Left lung (tissue), 10 donors: ENCODE results near the gene RERE. TPM values are rescaled to one million over a fixed set of nuclear protein-coding genes. Genes with fewer than 3 reads are reported as not detected.

Source experiments
- ATAC-seq: fragments of 200-7000 bp; cut with Tn5 transposase; one replicate; pipeline ENCODE4 v1.9.1; 2020; ENCODE audit warnings: moderate library complexity
- DNase-seq, 4 donors: peaks; one replicate each; pipeline ENCODE4 v3.0.0-alpha.2; 2013 to 2020
- H3K27ac ChIP-seq, 2 donors: fragments of 200-600 bp; sonication (generic) in 1 of 2; one replicate each; pipeline versions ENCODE4 v1.5.0 to v1.8.0; 2020 to 2021
- H3K27me3 ChIP-seq, 2 donors: fragments of 200-600 bp; sonication (generic) in 1 of 2; one replicate each; pipeline versions ENCODE4 v1.5.0 to v1.8.0; 2020 to 2021
- H3K36me3 ChIP-seq, 2 donors: fragments of 200-600 bp; sonication (generic) in 1 of 2; one replicate each; pipeline versions ENCODE4 v1.5.0 to v1.8.0; 2020 to 2021
- H3K4me1 ChIP-seq, 2 donors: fragments of 200-600 bp; one replicate each; pipeline ENCODE4 v1.8.0; 2021
- H3K4me3 ChIP-seq, 2 donors: fragments of 200-600 bp; sonication (generic) in 1 of 2; one replicate each; pipeline versions ENCODE4 v1.5.0 to v1.8.0; 2020 to 2021; ENCODE audit warnings: mild to moderate bottlenecking in 1 of 2
- H3K9me3 ChIP-seq, 2 donors: fragments of 200-600 bp; sonication (generic) in 1 of 2; one replicate each; pipeline versions ENCODE4 v1.5.0 to v1.8.0; 2020 to 2021
- intact Hi-C, 2 donors: fragments of 100-400 bp; cut with DNase I; formaldehyde crosslinking; loops; one replicate each; pipeline versions ENCODE4 v1.11.2 to v1.14.2; 2022
- polyA plus RNA-seq, 6 donors: library from polyadenylated mRNA; unstranded; fragments of 120-200 nt; gene quantifications; one replicate each; pipeline ENCODE4 v1.2.1, GENCODE V29; 2013; ENCODE audit not compliant: insufficient read length in 6 of 6
- total RNA-seq, 2 donors: library from RNA; stranded (reverse); fragmentation: NEBNext Ultra II Directional; extraction: Animal tissue kit (Norgen Biotek cat#: 25700); gene quantifications; one replicate each; pipeline ENCODE4 v1.2.1, GENCODE V29; 2021
- TF ChIP-seq, protein P1 (sequence below), 2 donors: fragments of 200-600 bp; sonication (generic) in 1 of 2; IDR thresholded peaks; one replicate each; pipeline versions ENCODE4 v1.5.0 to v1.8.0; 2021; ENCODE audit warnings: antibody characterized with exemption in 2 of 2
- donor health status: DM: no; HTN: yes; CAD: no.
- donor health status: DM: no; HTN: no; CAD: no.

RERE gene
- total and polyA plus RNA-seq, 8 donors: 73.3 to 135 (median 130) TPM

DNA sequence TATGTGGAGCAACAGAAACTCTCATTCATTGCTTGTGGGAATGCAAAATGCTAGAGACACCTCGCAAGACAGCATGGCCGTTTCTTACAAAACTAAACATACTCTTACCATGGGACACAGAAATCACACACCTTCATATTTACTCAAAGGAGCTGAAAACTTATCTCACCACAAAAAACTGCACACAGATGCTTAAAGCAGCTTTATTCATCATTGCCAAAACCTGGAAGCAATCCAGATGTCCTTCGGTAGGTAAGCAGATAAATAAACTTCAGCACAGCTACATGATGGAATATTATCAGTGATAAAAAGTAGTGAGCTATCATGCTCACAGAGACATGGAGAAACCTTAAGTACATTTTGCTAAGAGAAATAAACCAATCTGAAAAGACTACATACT, 124.3 kb downstream of the RERE start:
- TF ChIP-seq, protein P1, sequence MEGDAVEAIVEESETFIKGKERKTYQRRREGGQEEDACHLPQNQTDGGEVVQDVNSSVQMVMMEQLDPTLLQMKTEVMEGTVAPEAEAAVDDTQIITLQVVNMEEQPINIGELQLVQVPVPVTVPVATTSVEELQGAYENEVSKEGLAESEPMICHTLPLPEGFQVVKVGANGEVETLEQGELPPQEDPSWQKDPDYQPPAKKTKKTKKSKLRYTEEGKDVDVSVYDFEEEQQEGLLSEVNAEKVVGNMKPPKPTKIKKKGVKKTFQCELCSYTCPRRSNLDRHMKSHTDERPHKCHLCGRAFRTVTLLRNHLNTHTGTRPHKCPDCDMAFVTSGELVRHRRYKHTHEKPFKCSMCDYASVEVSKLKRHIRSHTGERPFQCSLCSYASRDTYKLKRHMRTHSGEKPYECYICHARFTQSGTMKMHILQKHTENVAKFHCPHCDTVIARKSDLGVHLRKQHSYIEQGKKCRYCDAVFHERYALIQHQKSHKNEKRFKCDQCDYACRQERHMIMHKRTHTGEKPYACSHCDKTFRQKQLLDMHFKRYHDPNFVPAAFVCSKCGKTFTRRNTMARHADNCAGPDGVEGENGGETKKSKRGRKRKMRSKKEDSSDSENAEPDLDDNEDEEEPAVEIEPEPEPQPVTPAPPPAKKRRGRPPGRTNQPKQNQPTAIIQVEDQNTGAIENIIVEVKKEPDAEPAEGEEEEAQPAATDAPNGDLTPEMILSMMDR (IDR thresholded peaks at IDR 0.05): no peak
- H3K4me3 ChIP-seq: no peak overlapping the region
- no peak overlapping the region for H3K27ac ChIP-seq
- no peaks in the 10 kb centered on the region for H3K4me1 ChIP-seq
- DNase-seq: no peak
- no peaks in the 10 kb centered on the region for H3K9me3 ChIP-seq
- intact Hi-C loops: no loop called here
- no peaks in the 10 kb centered on the region for H3K36me3 ChIP-seq
- ATAC-seq: no peak
- H3K27me3 ChIP-seq: no peaks in the 10 kb centered on the region

DNA sequence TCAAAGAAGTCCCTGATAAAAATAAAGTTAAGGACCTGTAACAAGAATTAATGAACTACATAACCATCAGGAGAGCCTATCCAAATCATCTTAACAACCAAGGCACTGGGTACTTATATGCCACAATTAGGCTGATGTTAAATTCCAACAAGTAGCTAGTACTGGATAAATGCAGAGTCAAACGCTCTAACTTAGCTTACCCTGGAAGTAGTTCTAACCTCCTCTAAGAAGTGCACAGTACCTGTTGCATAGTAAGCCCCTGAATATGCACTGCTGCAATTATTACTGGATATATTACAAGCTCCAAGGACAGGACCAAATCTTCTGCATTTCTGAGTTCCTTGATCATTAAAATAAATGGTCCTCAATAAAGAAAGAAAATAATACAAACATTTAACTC, 125.8 kb downstream of the RERE start:
- Histone ChIP-seq H3K4me1 (peaks cover 8 to 10% of the 10 kb centered on the region in 2 donors), H3K36me3 (no peaks in the 10 kb centered on the region), H3K27me3 (no peaks in the 10 kb centered on the region), H3K27ac (no peak overlapping the region), H3K9me3 (no peaks in the 10 kb centered on the region), H3K4me3 (no peak overlapping the region)
- ATAC-seq (no peak), DNase-seq (no peak)
- intact Hi-C loops: no loop called here
- TF ChIP-seq, protein P1 (IDR thresholded peaks at IDR 0.05): no peak

DNA sequence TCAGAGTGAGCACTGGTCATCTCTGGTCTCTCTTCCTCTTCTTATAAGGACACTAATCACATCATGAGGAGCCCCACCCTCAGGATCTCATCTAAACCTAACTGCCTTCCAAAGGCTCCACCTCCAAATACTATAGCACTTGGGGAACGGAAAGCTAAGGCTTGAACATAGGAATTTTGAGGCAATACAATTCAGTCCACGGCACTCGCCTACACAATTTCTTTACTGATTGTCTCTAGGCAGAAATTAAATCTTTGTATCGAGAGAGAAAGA, 127.3 kb downstream of the RERE start:
- H3K27me3 ChIP-seq: no peaks in the 10 kb centered on the region
- H3K27ac ChIP-seq: no peak overlapping the region
- ATAC-seq (no peak), DNase-seq (no peak)
- H3K9me3 ChIP-seq: no peaks in the 10 kb centered on the region
- intact Hi-C loops: no loop called here
- H3K4me1 ChIP-seq: peaks cover 8 to 12% of the 10 kb centered on the region in 2 donors
- H3K4me3 ChIP-seq: no peak overlapping the region
- H3K36me3 ChIP-seq: no peaks in the 10 kb centered on the region
- TF ChIP-seq, protein P1 (IDR thresholded peaks at IDR 0.05): no peak

DNA sequence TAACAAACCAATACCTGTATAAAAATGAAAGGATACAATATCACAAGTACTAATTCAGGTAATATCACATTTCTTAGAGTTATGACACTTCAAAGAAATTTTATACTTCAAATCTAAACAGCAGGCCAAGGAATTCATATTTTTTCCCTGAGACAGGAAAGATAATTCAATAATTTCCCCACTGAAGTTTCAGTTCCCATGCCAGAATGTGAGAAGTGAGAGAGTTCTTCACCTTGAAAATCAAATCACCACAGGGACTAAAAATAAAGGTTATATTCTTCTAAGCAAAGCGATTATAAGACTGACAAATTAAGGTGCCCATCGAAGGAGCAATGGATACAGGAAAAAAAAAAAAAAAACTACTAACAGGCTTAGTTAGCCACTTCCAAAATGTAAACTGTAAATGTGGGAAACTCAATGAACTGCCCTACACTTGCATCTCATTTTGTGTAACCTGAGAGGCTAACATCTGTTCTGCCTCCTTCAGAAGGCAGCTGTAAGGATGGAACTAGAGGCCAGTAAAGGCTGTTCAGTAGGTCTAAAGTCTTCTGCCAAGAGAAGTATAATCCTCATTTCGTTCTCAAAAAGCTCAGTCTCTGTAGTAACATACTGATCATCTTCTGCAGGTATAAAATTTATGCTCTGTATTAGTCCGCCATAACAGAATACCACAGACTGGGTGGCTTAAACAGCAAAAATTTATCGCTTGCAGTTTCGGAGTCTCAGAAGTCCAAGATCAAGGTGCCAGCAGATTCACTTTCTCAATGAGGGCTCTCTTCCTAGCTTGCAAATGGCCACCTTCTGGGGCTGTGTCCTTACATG, 127.8 kb downstream of the RERE start:
- Histone ChIP-seq H3K27ac (no peak overlapping the region), H3K27me3 (no peaks in the 10 kb centered on the region)
- no peak for DNase-seq

DNA sequence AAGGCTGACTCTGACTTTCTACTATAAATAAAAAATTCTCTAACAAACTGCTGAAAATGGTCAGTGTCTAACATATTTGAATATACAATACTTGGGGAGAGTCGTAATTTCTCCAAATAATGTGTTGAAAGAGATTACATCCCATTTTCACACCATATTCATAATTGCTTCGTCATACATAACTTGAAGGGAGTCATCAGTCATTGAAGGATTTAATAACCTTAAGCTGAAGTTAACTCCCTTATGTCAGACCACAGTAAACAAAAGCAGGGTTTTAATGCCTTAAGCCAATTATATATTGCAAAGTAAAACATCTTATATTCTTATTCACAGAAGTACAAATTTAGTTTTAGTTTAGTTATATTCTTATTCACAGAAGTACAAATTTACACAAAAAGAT, 129.9 kb downstream of the RERE start:
- Histone ChIP-seq H3K4me3 (no peak overlapping the region), H3K9me3 (no peaks in the 10 kb centered on the region), H3K4me1 (peaks cover 8 to 15% of the 10 kb centered on the region in 2 donors), H3K27me3 (no peaks in the 10 kb centered on the region), H3K36me3 (no peaks in the 10 kb centered on the region), H3K27ac (peak overlapping the region in 1 of 2 donors; percentile 31)
- TF ChIP-seq, protein P1 (IDR thresholded peaks at IDR 0.05): no peak
- ATAC-seq (no peak), DNase-seq (no peak)
- intact Hi-C loops: no loop called here

More for the DNA sequence above, 127.8 kb downstream of the RERE start:
- TF ChIP-seq, protein P1 (IDR thresholded peaks at IDR 0.05): no peak
- peaks cover 8 to 12% of the 10 kb centered on the region in 2 donors for H3K4me1 ChIP-seq
- intact Hi-C loops: no loop called here
- no peak overlapping the region for H3K4me3 ChIP-seq
- no peaks in the 10 kb centered on the region for H3K36me3 ChIP-seq
- no peaks in the 10 kb centered on the region for H3K9me3 ChIP-seq
- ATAC-seq: no peak
